Calu3 (cell line): ENCODE results near the gene KATNB1. TPM values are rescaled to one million over a fixed set of nuclear protein-coding genes. Genes with fewer than 3 reads are reported as not detected.

Source experiments
- Bru-seq: library from RNA; stranded (reverse); fragments of 400-500 nt; gene quantifications from one replicate; lab custom pipeline; 2021; lab: Mats Ljungman, UMichigan
- BruChase-seq, 2 experiments: library from RNA; stranded (reverse); fragments of 400-500 nt; gene quantifications; one replicate each; lab custom pipeline; 2021; lab: Mats Ljungman, UMichigan
- BruUV-seq: library from RNA; stranded (reverse); fragments of 400-500 nt; replicated peaks from 2 replicates; lab custom pipeline; 2021; lab: Mats Ljungman, UMichigan
- CTCF ChIA-PET: fragments of 300-600 bp; sonication (Branson Sonifier 250); formaldehyde crosslinking; loops from one replicate; lab custom pipeline; 2022; ENCODE audit warnings: antibody characterized with exemption; lab: Charles Lee
- DNase-seq: peaks from one replicate; pipeline ENCODE4 v3.0.0; 2022
- H3K27ac Mint-ChIP-seq: one replicate; pipeline ENCODE4 v1.8.0; 2022; ENCODE audit warnings: mixed read lengths; ENCODE audit not compliant: unreplicated experiment
- H3K27me3 Mint-ChIP-seq: one replicate; pipeline ENCODE4 v1.8.0; 2022; ENCODE audit warnings: mixed read lengths; ENCODE audit not compliant: unreplicated experiment
- H3K36me3 Mint-ChIP-seq: one replicate; pipeline ENCODE4 v1.8.0; 2022; ENCODE audit warnings: mild to moderate bottlenecking, moderate library complexity, mixed read lengths; ENCODE audit not compliant: insufficient read depth, unreplicated experiment
- H3K4me1 Mint-ChIP-seq: one replicate; pipeline ENCODE4 v1.8.0; 2022; ENCODE audit warnings: mild to moderate bottlenecking, low read depth, mixed read lengths; ENCODE audit not compliant: unreplicated experiment
- H3K4me3 Mint-ChIP-seq: one replicate; pipeline ENCODE4 v1.8.0; 2022; ENCODE audit warnings: mild to moderate bottlenecking, low read depth, moderate library complexity, mixed read lengths; ENCODE audit not compliant: unreplicated experiment
- H3K9me3 Mint-ChIP-seq: one replicate; pipeline ENCODE4 v1.8.0; 2022; ENCODE audit warnings: low read depth, mixed read lengths; ENCODE audit not compliant: unreplicated experiment
- CTCF ChIP-seq: fragments of 200-600 bp; IDR thresholded peaks from one replicate; pipeline ENCODE4 v1.8.0; 2022; ENCODE audit warnings: antibody characterized with exemption; ENCODE audit not compliant: unreplicated experiment
- intact Hi-C: fragments of 100-400 bp; cut with micrococcal nuclease; formaldehyde crosslinking; loops from one replicate; pipeline ENCODE4 v1.10.0; 2022; ENCODE audit not compliant: unreplicated experiment
- long read RNA-seq: library from polyadenylated mRNA; stranded (forward); transcript quantifications from one replicate; pipeline ENCODE4 v2.0.0, GENCODE V29; 2022
- total RNA-seq: library from RNA; stranded (reverse); gene quantifications from 2 replicates; pipeline ENCODE4 v1.2.3, GENCODE V29; 2022

KATNB1 gene
- total RNA-seq (26.3 and 28.6 TPM in 2 replicates), Bru-seq, nascent RNA (percentile 47 among the genes with signal in this experiment), BruChase-seq, experiment 1, labeled RNA remaining after a 6-hour chase (percentile 53 among the genes with signal in this experiment), BruChase-seq, experiment 2, labeled RNA remaining after a 2-hour chase (percentile 49 among the genes with signal in this experiment)
- long read RNA-seq, transcript KATNB1-201 (20 exons, 2,664 nt), result major isoform, 25 of 44 reads
- long read RNA-seq, partial matches to known transcripts, result 5 of 44 reads
- long read RNA-seq, other reads (novel, unspliced or antisense), result 14 of 44 reads

GRCh38 chr16:57735755-57736418, at the start of gene KATNB1:
Gene KATNB1, plus strand, starts transcription at chr16:57735770. Its CDS starts 1,474 bp downstream, at chr16:57737244.
- CTCF ChIA-PET, result interaction anchor here (0.6 to 2.1 kb wide), 17 partner anchors 11 to 291 kb away, joined by 3 to 15 read pairs (median 4); partner anchors contain the start of gene ADGRG1
- H3K4me3 Mint-ChIP-seq, result peak within 1 kb of the TSS; percentile 89
- BruUV-seq, result no TSS peak
- peak; percentile 33 for DNase-seq
- no peak for TF ChIP-seq CTCF
- H3K36me3 Mint-ChIP-seq, result peaks cover 27% of the 10 kb centered on the region
- H3K4me1 Mint-ChIP-seq, result peaks cover 13% of the 10 kb centered on the region
- H3K27ac Mint-ChIP-seq, result peak within 1 kb of the TSS; percentile 88
- H3K9me3 Mint-ChIP-seq, result no peaks in the 10 kb centered on the region
- H3K27me3 Mint-ChIP-seq, result peaks cover 11% of the 10 kb centered on the region
- intact Hi-C loops, result loop anchor here (5.0 to 10.0 kb wide), 2 partner anchors 144 to 389 kb away; partner anchors contain the start of gene CFAP20

- CTCF ChIA-PET, result no interaction called here
- Mint-ChIP-seq H3K27ac (no peak overlapping the region), H3K9me3 (no peaks in the 10 kb centered on the region), H3K4me1 (no peaks in the 10 kb centered on the region), H3K36me3 (no peaks in the 10 kb centered on the region), H3K27me3 (peaks cover 59% of the 10 kb centered on the region), H3K4me3 (no peak overlapping the region)
- intact Hi-C loops, result no loop called here
- DNase-seq, result no peak
- BruUV-seq, result no TSS peak
- no peak for TF ChIP-seq CTCF
These were observed 49.0 kb upstream of the KATNB1 start for GRCh38 chr16:57686577-57686976.

GRCh38 chr16:57687363-57687929, 48.1 kb upstream of the KATNB1 start:
- no peak overlapping the region for H3K4me3 Mint-ChIP-seq
- BruUV-seq, result no TSS peak
- no peaks in the 10 kb centered on the region for H3K36me3 Mint-ChIP-seq
- no peak overlapping the region for H3K27ac Mint-ChIP-seq
- peaks cover 59% of the 10 kb centered on the region for H3K27me3 Mint-ChIP-seq
- CTCF ChIA-PET, result no interaction called here
- intact Hi-C loops, result no loop called here
- no peaks in the 10 kb centered on the region for H3K9me3 Mint-ChIP-seq
- DNase-seq, result no peak
- H3K4me1 Mint-ChIP-seq, result no peaks in the 10 kb centered on the region
- TF ChIP-seq CTCF, result no peak

GRCh38 chr16:57688487-57688986, 47.0 kb upstream of the KATNB1 start:
- Mint-ChIP-seq H3K4me3 (no peak overlapping the region), H3K36me3 (no peaks in the 10 kb centered on the region), H3K27me3 (peaks cover 59% of the 10 kb centered on the region), H3K4me1 (no peaks in the 10 kb centered on the region), H3K9me3 (no peaks in the 10 kb centered on the region), H3K27ac (no peak overlapping the region)
- intact Hi-C loops, result no loop called here
- CTCF ChIA-PET, result no interaction called here
- no peak for DNase-seq
- no peak for TF ChIP-seq CTCF
- BruUV-seq, result no TSS peak
